Hippocampal formation (tissue), 2 donors: ENCODE data around the gene METTL26.
A peak's percentile ranks its signal among the peaks of the same experiment; 100 is the strongest.

Experiments used
- DNase-seq, 2 donors: peaks; one replicate each; lab custom pipeline; 2025; lab: John Stamatoyannopoulos, UW

The METTL26 gene

DNA sequence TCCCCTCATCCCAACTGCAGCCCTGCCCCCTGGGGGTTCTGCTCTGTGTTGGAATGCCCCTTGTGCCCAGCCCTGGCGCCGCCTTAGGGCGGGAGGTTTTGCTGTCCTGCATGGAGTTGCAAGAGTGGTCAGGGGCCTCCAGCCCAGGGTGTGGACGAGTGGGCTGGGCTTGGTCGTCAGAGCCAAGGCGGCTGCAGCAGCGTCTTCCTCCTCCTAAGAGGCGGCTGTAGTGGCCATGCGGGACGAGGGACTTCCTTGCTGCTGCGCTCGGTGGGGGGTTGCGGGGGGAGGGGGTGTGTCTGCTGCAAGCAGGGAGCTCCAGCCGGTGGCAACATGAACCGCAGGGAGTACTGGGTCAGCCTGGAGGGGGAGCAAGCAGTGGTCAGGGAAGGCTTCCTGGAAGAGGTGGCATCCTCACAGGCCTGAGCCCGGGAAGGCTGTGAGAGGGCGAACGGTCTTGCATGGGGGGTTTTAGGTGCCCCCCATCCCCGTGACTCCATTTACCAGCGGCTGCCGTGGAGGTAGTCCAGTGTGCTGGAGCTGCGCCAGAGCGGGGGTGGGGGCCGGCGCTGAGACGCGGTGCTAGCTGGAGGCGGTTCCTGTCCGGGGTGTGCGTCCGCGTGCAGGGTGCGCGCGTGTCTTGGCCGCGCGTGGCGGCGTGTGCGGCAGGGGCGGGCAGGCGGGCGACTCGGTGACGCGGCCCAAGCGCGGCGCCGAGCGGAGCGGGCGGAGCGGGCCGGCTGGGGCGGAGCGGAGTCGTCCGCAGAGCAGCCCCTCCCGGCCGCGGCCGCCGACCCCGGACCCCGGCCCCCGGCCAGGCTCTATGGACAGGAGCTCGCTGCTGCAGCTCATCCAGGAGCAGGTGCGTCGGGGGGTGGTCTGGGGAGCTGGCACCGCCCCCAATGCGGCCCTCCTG is 39.1 kb upstream of the METTL26 start, which contains the start of gene RHBDL1:
TSS of gene RHBDL1 (plus strand) at position 704 of the 916 bp plus-strand sequence. CDS start at position 824, 120 bp downstream.
- DNase-seq: peak in 1 of 2 donors; percentile 28

DNA sequence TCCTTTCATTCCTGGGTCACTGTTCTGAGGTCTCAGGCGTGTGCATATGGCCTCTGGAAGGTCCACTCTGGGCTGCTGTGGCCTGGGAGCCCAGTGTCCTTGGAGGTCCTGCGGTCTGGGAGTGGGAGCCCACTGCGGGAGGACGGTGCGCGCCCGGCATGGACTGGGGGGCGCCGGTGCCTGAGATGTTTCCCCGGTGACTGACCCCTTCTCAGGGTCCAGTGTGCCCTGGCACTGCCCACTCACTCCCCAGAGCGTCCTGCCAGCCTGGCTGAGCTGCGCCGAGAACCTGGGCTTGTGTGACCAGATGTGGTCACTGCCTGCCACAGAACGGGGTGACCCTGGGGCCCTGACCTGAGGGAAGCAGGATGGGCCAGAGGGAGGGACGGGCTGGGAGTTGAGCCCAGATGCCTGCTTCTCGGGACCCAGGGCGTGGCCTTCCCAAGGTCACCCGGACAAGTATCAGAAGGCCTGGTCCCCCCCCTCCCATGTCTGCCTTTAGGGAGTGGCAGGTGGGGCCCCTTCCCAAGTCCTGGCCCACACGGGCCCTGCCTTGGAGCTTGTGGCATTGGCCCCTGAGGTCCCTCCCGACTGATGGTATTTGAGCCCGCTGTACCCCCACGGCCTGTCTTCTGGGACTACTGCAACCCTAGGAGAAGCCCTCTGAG is 38.2 kb upstream of the METTL26 start:
- no peak for DNase-seq

DNA sequence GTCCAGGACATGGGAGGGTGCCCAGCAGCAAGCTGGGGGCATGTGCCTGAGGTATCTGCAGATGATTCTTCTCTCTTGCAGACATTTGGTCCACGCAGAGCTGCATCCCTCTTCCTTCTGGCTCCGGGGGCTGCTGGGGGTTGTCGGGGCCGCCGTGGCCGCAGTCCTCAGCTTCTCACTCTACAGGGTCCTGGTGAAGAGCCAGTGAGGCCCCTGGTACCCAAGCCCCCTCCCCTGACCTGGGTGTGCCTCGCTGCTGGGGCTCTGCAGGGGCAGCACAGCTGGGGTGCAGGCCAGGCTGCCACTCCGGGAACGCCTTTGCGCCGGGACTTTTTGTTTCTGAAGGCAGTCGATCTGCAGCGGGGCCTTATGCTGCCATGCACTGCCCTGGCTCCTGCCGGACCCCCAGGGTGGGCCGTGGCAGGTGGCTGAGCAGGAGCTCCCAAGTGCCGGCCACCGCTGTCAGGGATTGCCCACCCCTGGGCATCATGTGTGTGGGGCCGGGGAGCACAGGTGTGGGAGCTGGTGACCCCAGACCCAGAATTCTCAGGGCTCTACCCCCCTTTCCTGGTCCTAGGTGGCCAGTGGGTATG is 37.4 kb upstream of the METTL26 start:
- no peak for DNase-seq

DNA sequence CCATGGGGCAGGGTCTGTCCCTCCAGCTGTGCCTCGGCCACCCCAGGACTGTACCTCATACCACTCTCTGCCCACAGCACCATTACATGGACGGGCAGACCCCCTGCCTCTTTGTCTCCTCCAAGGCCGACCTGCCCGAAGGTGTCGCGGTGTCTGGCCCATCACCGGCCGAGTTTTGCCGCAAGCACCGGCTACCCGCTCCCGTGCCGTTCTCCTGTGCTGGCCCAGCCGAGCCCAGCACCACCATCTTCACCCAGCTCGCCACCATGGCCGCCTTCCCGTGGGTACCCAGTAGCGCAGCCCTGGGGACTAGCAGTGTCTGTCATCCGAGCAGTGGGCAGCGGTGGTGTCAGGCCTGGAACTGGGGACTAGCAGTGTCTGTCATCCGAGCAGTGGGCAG is 36.7 kb upstream of the METTL26 start:
- no peak for DNase-seq

DNA sequence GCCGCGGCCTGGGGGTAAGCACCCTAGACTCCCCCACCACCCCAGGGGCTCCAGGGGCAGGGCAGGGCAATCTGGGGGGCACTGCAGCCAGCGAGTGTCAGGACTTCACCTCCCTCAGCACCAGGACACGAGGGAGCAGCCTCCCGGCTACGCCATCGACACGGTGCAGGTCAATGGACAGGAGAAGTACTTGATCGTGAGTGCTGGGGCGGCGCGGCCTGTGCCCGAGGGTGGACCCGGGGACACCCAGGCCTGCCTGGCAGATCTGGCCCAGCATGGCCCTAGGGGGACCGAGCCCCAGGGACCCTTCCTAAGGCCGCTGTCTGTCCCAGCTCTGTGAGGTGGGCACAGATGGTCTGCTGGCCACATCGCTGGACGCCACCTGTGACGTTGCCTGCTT is 36.3 kb upstream of the METTL26 start:
- DNase-seq: no peak

DNA sequence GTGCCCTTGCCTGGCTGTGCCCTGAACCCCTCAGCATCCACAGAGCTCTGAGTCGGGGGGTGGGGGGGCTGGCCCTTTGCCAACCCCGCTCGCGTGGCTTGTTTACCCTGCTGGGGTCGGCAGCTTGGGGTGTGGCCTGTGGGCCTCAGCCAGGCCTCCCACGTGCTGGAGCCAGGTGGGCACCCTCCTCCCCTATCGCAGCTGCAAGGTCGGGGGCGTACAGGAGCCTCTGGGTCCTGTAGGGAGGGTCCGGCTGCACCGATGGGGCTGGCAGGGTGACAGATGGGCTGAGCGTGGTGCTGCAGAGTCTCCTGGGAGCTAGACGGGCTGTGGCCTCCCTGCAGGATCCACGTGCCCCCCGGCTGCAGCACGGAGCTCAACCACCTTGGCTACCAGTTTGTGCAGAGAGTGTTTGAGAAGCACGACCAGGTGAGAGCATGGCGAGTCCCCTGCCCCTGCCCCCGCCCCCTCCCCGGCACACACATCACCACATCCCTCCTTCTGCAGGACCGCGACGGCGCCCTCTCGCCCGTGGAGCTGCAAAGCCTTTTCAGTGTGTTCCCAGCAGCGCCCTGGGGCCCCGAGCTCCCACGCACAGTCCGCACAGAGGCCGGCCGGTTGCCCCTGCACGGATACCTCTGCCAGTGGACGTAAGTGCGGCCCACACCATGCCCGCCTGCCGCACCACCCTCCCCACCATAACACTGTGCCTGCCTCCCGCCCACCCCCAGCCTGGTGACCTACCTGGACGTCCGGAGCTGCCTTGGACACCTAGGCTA is 35.4 kb upstream of the METTL26 start:
- no peak for DNase-seq

DNA sequence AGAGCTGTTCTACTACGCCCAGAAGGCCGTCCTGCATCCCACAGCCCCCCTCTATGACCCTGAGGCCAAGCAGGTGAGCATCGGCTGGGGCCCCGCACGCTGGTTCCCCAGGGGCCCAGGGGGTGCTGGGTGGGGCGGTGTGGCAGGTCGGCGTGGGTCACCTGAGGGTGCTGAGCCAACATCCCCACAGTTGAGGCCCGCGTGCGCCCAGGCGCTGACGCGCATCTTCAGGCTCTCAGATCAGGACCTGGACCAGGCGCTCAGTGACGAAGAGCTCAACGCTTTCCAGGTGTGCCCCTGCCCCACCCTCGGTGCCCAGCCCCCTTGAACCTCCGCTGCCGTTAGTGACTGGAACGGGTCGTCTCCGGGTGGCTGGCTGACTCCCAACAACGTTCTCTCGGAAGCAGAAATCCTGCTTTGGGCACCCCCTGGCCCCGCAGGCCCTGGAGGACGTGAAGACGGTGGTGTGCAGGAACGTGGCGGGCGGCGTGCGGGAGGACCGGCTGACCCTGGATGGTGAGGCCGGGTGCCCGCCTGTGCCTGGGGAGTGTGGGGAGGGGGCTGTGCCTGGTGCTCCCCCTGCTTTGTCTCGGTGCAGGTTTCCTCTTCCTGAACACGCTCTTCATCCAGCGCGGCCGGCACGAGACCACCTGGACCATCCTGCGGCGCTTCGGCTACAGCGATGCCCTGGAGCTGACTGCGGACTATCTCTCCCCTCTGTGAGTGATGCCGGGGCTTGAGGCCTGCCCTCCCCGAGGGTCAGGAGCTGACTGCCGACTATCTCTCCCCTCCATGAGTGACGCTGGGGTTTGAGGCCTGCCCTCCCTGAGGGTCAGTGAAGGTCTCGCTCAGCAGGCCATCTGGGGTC is 34.6 kb upstream of the METTL26 start:
- no peak for DNase-seq

DNA sequence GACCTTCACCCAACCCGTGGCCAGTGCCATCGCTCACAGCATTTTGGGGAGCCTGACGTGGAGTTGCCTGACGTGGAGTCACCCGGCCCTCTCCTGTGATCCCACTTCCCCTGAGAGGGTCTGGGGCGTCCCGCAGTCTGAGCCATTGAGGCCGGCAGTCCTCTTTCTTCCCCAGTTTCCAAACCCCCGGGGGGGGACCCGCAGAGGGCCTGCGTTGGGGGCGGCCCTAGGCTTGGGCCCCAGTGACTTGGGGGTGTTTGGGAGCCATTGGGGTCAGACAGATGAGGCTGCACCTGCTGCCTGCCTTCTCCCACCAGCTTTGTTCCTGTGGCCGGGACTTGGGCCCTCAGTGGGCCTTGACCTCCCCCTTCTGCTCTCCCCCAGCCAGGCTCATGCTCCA is 33.6 kb upstream of the METTL26 start:
- no peak for DNase-seq

DNA sequence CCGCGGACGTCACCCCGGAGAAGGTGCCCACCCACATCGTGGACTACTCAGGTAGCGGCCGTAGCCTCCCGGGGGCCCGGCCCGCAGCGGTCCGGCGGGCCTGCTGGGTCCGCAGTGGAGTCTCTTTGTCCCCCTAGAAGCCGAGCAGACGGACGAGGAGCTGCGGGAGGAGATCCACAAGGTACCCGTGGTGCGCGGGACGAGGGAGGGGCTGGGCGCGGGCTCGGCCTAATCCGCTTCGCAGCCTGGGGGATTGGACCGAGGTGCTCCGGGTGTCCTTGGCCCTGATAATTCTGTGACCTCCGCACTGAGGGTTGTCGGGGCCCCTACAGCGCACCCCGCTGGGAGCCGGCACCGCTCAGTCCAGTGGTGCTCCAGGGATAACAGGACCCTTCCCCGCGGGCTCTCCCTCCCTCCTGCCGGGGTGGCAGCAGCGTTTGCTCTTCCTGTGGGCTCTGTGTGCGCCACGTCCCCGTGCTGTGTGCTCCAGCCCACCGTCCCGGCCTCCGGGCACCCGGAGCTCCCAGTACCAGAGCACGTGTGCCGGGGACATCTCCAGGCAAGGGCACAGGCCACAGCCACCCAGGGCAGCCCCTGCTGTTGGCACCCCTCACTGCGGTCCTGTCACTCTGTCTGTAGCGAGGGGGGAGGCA is 32.5 kb upstream of the METTL26 start:
- no peak for DNase-seq

DNA sequence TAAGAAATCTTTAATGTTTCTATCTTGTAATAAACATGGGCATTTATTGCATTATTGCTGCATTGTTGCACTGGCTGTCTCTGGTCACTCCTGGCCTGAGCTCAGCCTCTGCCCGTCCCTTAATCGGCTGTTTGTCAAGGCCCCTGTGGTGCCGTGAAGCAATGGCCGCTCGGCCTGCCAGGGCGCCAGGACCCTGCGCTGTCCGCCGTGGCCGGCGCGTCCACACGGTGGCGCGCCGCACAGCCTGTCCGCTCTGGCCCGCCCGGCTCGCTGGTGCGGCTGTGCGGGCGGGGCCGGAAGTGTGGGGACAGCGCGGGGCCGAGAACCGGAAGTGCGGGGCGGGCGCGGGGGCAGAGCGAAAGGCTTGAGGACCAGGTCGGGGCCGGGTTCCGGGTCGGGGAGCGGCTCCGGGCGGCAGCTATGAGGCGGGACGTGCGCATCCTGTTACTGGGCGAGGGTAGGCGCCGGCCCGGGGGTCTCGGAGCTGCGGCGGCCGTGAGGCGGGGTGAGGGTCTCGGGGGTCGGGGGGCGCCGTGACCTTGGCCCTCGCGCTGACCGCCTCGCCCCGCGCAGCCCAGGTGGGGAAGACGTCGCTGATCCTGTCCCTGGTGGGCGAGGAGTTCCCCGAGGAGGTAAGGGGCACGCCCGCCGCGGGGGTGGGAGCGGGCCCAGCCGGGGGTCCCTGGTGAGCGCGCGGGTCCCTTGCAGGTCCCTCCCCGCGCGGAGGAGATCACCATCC is 31.8 kb upstream of the METTL26 start, which contains the start of gene RHOT2:
TSS of gene RHOT2 (plus strand) at position 353 of the 739 bp plus-strand sequence. CDS start at position 421, 68 bp downstream.
- peak; percentile 85 to 92 for DNase-seq

DNA sequence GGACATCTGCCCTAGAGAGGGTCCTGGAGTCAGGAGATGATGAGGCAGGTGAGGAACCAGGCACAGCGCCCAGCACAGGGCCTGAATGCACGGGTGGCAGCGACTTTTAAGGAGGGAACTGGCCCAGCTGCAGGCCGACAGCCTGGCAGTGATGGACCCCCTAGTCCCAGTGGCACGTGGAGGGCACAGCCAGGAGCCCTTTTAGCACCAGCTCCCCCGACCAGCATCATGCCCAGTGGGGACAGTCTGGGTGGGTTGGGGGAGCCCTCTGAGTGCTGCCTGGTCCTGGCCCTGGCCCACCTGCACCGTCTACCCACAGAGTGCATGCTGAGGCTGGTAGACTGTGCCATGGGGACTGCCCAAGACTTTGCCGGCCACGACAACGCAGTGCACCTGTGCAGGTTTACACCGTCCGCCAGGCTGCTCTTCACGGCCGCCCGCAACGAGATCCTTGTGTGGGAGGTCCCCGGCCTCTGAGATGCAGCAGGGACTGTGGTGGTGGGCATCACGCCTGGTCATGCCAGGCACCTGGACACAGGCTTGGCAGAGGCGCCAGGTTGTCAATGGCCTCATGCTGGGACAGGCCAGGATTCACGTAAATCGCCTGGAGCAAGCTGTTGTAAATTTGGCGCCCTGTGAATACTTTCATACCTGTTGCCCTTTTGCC is 31.1 kb upstream of the METTL26 start:
- DNase-seq: no peak

DNA sequence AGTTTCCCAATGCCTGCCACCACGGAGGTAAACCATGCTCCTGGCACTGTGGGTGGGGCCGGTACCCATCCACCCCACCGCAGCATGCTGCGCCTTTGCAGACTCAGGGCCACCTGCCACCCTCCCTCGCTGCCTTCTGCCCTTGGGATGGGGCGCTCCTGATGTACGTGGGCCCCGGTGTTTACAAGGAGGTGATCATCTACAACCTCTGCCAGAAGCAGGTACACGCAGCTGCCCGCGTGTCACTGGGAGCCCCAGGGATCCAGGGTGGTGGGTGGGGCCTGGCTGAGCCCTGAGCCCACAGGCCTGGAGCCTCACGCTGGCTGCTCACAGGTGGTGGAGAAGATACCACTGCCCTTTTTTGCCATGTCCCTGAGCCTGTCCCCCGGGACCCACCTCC is 30.5 kb upstream of the METTL26 start:
- no peak for DNase-seq

DNA sequence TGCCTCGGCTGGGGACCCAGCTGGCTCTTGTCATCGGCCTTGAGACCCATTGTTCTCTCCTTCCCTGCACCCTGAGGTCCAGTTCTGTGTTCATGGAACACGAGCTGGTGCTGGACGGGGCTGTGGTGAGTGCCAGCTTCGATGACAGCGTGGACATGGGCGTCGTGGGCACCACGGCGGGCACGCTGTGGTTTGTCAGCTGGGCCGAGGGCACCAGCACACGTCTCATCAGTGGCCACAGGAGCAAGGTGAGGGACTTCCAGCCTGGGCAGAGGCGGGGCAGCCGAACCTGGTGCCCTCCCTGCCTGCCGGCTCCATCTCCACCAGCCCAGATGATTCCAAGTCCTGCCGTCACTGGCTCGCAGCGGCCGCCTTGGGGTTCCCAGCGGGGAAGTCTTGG is 26.5 kb upstream of the METTL26 start:
- no peak for DNase-seq

DNA sequence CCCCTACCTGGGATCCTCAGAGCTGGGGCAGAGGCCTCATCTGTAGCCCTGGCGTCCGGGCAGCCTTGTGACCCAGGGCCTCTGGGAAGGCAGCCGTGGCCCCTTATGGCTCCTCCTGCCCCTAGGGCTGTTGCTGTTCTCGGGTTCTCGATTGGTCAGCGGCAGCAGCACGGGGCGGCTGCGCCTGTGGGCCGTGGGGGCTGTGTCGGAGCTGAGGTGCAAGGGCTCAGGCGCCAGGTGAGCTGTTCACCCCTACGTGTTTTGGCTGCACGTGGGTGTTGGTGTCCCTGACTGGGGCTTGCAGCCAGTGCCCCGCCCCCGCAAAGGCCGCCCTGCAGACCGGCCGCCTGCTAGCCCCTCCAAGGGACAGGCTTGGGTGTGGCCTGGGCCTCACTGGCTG is 26.0 kb upstream of the METTL26 start:
- no peak for DNase-seq

DNA sequence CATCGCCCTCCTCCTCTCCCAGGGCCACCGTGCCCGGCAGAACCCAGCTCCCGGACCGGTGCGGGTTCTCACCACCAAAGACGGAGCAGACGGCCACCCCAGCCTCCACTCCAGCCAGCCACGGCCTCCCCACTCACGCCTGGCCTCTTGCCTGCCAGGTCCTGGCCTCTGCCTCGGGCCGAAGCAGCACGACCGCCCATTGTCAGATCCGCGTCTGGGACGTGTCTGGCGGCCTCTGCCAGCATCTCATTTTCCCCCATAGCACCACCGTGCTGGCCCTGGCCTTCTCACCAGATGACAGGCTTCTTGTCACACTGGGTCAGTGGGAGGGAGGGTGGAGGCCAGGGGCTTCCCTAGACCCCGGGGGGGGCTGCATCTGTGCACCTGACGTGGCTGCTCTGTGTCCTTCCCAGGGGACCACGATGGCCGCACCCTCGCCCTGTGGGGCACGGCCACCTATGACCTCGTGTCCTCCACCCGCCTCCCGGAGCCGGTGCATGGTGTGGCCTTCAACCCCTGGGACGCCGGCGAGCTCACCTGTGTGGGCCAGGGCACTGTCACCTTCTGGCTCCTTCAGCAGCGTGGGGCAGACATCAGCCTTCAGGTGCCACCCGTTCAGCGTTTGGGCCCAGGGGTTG is 25.2 kb upstream of the METTL26 start:
- DNase-seq: no peak

DNA sequence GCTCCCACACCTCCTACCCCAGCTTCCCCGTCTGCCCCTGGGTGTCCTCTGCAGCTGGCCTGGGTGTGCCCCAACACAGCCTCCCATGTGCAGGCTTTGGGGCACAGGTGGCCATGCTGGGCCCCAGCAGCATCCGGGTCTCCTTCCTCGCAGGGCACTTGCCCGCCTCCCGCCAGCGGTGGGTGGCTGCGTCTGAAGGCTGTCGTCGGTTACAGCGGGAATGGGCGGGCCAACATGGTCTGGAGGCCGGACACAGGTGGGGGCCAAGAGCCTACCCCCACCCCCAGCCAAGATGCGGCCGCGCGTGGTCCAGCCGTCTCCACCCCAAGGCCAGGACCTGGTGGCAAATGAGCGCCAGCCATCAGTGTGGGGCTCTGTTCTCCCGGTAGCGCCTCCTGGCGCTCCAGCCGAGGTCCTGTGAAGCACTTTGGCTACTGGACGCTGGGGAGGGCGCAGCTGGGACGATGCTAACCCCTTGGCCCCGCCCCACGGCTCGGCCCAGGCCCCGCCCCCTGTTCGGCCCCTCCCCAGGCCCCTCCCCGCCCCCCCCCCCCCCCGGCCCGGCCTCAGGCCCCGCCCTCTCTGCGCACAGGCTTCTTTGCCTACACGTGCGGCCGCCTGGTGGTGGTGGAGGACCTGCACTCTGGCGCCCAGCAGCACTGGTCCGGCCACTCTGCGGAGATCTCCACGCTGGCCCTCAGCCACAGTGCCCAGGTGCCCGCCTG is 24.5 kb upstream of the METTL26 start:
- DNase-seq: peak; percentile 84 to 88

DNA sequence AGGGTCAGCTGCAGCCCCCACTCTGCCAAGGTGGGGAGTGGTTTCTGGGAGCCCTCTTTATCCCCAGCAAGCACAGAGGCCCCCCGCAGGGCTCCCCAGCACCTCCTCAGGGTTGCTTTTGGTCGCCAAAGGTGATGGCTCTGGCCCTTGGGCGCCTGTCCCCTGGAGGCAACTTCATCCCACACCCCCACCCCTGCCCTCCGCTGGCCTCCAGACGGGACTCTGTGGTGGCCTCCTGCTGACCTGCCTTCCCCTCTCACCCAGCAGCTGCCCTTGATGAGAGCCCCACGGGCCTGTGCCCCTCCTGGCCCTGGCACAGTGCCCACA is 24.0 kb upstream of the METTL26 start:
- no peak for DNase-seq

DNA sequence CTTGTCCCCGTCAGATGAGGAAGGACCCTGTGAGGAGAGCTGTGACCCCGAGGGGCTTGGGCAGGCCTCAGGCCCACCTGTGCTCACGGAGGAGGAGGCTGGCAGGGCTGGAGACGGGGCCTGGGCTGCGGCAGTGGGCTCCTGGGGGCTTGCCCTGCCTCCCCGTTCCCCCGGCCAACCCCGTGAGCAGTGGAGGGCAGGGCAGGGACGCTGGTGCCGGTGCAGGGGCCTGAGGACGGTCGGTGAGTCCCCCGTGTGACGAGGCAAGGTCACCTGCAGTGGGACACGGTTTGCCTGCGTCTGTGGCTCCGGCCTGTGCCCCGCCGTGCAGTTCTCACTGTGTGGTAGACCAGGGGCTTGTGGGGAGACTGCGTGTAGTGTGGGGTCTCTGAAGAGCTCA is 23.5 kb upstream of the METTL26 start:
- DNase-seq: no peak
